ENCODE results near the gene ACOT7.

DNA sequence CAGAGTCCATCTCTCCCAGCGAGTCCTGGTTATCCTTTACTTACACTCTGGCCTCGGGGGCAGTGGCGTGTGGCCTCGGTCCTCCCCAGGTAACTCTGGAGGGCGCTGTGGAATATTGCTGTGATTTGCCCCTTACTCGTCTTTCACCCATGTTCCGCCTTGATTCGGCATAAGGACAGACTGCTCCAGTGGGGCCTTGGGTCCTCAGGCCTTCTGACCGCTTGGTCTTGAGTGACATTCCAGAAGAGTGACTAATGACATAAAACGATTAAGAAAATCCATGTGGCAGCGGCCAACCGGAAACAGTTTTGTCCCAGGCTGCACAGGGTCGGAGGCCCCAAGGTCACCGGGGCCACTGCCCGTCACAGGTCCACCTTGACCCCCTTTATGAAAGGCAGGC is 168.8 kb downstream of the ACOT7 start:
- TF ChIP-seq, protein P1, sequence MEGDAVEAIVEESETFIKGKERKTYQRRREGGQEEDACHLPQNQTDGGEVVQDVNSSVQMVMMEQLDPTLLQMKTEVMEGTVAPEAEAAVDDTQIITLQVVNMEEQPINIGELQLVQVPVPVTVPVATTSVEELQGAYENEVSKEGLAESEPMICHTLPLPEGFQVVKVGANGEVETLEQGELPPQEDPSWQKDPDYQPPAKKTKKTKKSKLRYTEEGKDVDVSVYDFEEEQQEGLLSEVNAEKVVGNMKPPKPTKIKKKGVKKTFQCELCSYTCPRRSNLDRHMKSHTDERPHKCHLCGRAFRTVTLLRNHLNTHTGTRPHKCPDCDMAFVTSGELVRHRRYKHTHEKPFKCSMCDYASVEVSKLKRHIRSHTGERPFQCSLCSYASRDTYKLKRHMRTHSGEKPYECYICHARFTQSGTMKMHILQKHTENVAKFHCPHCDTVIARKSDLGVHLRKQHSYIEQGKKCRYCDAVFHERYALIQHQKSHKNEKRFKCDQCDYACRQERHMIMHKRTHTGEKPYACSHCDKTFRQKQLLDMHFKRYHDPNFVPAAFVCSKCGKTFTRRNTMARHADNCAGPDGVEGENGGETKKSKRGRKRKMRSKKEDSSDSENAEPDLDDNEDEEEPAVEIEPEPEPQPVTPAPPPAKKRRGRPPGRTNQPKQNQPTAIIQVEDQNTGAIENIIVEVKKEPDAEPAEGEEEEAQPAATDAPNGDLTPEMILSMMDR (IDR thresholded peaks at IDR 0.05), result no peak
- TF ChIP-seq, protein P2, sequence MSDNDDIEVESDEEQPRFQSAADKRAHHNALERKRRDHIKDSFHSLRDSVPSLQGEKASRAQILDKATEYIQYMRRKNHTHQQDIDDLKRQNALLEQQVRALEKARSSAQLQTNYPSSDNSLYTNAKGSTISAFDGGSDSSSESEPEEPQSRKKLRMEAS (CRISPR knock-in tag; IDR thresholded peaks at IDR 0.05), result no peak
- TF ChIP-seq, protein P3, sequence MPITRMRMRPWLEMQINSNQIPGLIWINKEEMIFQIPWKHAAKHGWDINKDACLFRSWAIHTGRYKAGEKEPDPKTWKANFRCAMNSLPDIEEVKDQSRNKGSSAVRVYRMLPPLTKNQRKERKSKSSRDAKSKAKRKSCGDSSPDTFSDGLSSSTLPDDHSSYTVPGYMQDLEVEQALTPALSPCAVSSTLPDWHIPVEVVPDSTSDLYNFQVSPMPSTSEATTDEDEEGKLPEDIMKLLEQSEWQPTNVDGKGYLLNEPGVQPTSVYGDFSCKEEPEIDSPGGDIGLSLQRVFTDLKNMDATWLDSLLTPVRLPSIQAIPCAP (CRISPR knock-in tag; IDR thresholded peaks at IDR 0.05), result no peak
- TF ChIP-seq, protein P4, sequence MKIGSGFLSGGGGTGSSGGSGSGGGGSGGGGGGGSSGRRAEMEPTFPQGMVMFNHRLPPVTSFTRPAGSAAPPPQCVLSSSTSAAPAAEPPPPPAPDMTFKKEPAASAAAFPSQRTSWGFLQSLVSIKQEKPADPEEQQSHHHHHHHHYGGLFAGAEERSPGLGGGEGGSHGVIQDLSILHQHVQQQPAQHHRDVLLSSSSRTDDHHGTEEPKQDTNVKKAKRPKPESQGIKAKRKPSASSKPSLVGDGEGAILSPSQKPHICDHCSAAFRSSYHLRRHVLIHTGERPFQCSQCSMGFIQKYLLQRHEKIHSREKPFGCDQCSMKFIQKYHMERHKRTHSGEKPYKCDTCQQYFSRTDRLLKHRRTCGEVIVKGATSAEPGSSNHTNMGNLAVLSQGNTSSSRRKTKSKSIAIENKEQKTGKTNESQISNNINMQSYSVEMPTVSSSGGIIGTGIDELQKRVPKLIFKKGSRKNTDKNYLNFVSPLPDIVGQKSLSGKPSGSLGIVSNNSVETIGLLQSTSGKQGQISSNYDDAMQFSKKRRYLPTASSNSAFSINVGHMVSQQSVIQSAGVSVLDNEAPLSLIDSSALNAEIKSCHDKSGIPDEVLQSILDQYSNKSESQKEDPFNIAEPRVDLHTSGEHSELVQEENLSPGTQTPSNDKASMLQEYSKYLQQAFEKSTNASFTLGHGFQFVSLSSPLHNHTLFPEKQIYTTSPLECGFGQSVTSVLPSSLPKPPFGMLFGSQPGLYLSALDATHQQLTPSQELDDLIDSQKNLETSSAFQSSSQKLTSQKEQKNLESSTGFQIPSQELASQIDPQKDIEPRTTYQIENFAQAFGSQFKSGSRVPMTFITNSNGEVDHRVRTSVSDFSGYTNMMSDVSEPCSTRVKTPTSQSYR (CRISPR knock-in tag; IDR thresholded peaks at IDR 0.05), result no peak
- no peak for TF ChIP-seq ZNF121 (CRISPR knock-in tag; IDR thresholded peaks at IDR 0.05)
- TF ChIP-seq NR3C1 (CRISPR knock-in tag; conservative IDR thresholded peaks at IDR 0.05; ENCODE audit: low read depth), result no peak
